HepG2 (cell line): ENCODE results near the gene KRI1. TPM values are rescaled to one million over a fixed set of nuclear protein-coding genes. Genes with fewer than 3 reads are reported as not detected.

Experiments used
- ATAC-seq: fragments of 200-7000 bp; cut with Tn5 transposase; 3 replicates; pipeline ENCODE4 v1.9.1; 2020; ENCODE audit warnings: mild to moderate bottlenecking, moderate library complexity
- BruUV-seq: library from RNA; stranded (reverse); fragments of 400-500 nt; replicated peaks from 2 replicates; lab custom pipeline; 2021; lab: Mats Ljungman, UMichigan
- CTCF ChIA-PET: fragments of 300-600 bp; formaldehyde crosslinking; extraction: SDS; loops from one replicate; lab custom pipeline; 2021; ENCODE audit warnings: low total read pairs, inconsistent platforms, low intra/inter-chr PET ratio; lab: Yijun Ruan, JAX
- POLR2A ChIA-PET: fragments of 350-600 bp; sonication (Branson Sonifier 250); formaldehyde crosslinking; loops from one replicate; lab custom pipeline; 2020; ENCODE audit warnings: antibody characterized with exemption, inconsistent platforms; lab: Yijun Ruan, JAX
- DNase-seq: peaks from one replicate; pipeline ENCODE4 v3.0.0-alpha.2; 2015; ENCODE audit warnings: low spot score
- FAIRE-seq: peaks from 3 replicates; lab custom pipeline; 2011; peaks lifted over from hg19 to GRCh38; lab: Jason Lieb, UNC
- H2AFZ ChIP-seq: one replicate; pipeline ENCODE4 v1.6.1; 2011; ENCODE audit warnings: low read length, inconsistent platforms
- H3K27ac ChIP-seq: fragments of 300-600 bp; 3 replicates; pipeline ENCODE4 v1.8.0; 2011; ENCODE audit warnings: mixed run types, mild to moderate bottlenecking, mixed read lengths, low read length, inconsistent platforms; ENCODE audit not compliant: insufficient read depth; ENCODE audit errors: extremely low read length
- H3K27me3 ChIP-seq, 2 experiments: fragments of 200-600 bp in 1 of 2; 2 replicates in 1 of 2; 3 replicates in 1 of 2; pipeline versions ENCODE4 v1.6.0 to v1.8.0; 2011; ENCODE audit warnings: low read length in 2 of 2, mild to moderate bottlenecking in 2 of 2, moderate library complexity in 2 of 2, inconsistent platforms in 1 of 2; ENCODE audit not compliant: insufficient read depth in 2 of 2, control insufficient read depth in 1 of 2
- H3K36me3 ChIP-seq, 2 experiments: fragments of 200-600 bp in 1 of 2; replicated peaks in 1 of 2; 2 replicates in 1 of 2; 3 replicates in 1 of 2; pipeline versions ENCODE4 v1.5.1 to v1.8.0; 2011; ENCODE audit warnings: low read length in 2 of 2, inconsistent platforms in 1 of 2; ENCODE audit not compliant: insufficient read depth in 2 of 2, control insufficient read depth in 1 of 2
- H3K4me1 ChIP-seq: 2 replicates; pipeline ENCODE4 v1.5.1; 2012; ENCODE audit warnings: low read length, inconsistent platforms; ENCODE audit not compliant: insufficient read depth
- H3K4me2 ChIP-seq: 2 replicates; pipeline ENCODE4 v1.6.0; 2011; ENCODE audit warnings: low read depth, low read length, inconsistent platforms
- H3K4me3 ChIP-seq, 3 experiments: fragments of 200-600 bp in 1 of 3; sonication (generic), shearing (Covaris generic) in 1 of 3; replicated peaks in 1 of 3; 2 replicates each; pipeline ENCODE4 v1.5.1; 2011 to 2016; ENCODE audit warnings: low read length in 3 of 3, inconsistent platforms in 2 of 3, low read depth in 2 of 3, mild to moderate bottlenecking in 2 of 3, control low read depth in 1 of 3, mixed read lengths in 1 of 3; ENCODE audit not compliant: insufficient read depth in 1 of 3
- H3K79me2 ChIP-seq: one replicate; pipeline ENCODE4 v1.6.1; 2011; ENCODE audit warnings: low read length, inconsistent platforms; ENCODE audit not compliant: insufficient read depth
- H3K9ac ChIP-seq: 2 replicates; pipeline ENCODE4 v1.6.0; 2011; ENCODE audit warnings: mild to moderate bottlenecking, low read depth, low read length, inconsistent platforms; ENCODE audit not compliant: insufficient read depth
- H3K9me3 ChIP-seq: 2 replicates; pipeline ENCODE4 v1.5.1; 2012; ENCODE audit warnings: mild to moderate bottlenecking, low read length
- H4K20me1 ChIP-seq: 2 replicates; pipeline ENCODE4 v1.6.0; 2011; ENCODE audit warnings: inconsistent platforms, mild to moderate bottlenecking, low read length, moderate library complexity; ENCODE audit not compliant: insufficient read depth
- AHR ChIP-seq: IDR thresholded peaks from 2 replicates; pipeline ENCODE4 v1.6.1; 2018; ENCODE audit warnings: missing genetic modification reagents, missing compliant biosample characterization
- ARNT ChIP-seq: fragments of 450-650 bp; IDR thresholded peaks from 2 replicates; pipeline ENCODE4 v1.6.1; 2017
- ATF2 ChIP-seq: sonication (generic); formaldehyde crosslinking; IDR thresholded peaks from 2 replicates; pipeline ENCODE4 v1.4.0; 2020; ENCODE audit warnings: missing genetic modification reagents
- ATRX ChIP-seq: sonication (generic); formaldehyde crosslinking; IDR thresholded peaks from 2 replicates; pipeline ENCODE4 v1.4.0; 2020; ENCODE audit warnings: missing genetic modification reagents, borderline replicate concordance
- SAFB2 ChIP-seq: sonication (generic); formaldehyde crosslinking; IDR thresholded peaks from 2 replicates; pipeline ENCODE4 v1.5.1; 2020; ENCODE audit warnings: missing genetic modification reagents, low read depth, mild to moderate bottlenecking, borderline replicate concordance
- ZBTB38 ChIP-seq: sonication (generic); formaldehyde crosslinking; IDR thresholded peaks from 2 replicates; pipeline ENCODE4 v1.5.1; 2020; ENCODE audit warnings: mild to moderate bottlenecking, missing genetic modification reagents
- WGBS: methylation state at CpG from one replicate; pipeline ENCODE4 v1.1.6; 2017; ENCODE audit warnings: low lambda C conversion rate; 5-methylcytosine and 5-hydroxymethylcytosine counted together
- in situ Hi-C: cut with HindIII; loops from 2 replicates; pipeline ENCODE4 v1.10.0; 2017; ENCODE audit warnings: low pct_unique_long_range_greater_than_20kb; ENCODE audit not compliant: extremely low pct_ligation_motif_present
- intact Hi-C: fragments of 100-400 bp; cut with micrococcal nuclease; formaldehyde crosslinking; loops from one replicate; pipeline ENCODE4 v1.10.0; 2022; ENCODE audit not compliant: unreplicated experiment
- polyA plus RNA-seq, 8 experiments: library from polyadenylated mRNA; depleted of rRNA in 3 of 8; stranded (reverse) in 7 of 8; unstranded in 1 of 8; fragments of >200 nt; fragmentation: Illumina TruSeq in 4 of 8; extraction: Trizol in 4 of 8; gene quantifications; 2 replicates each; pipeline versions ENCODE4 v1.2.1 to v1.2.3, GENCODE V29; 2011 to 2016; ENCODE audit warnings: low read depth in 4 of 8, missing spikeins in 1 of 8, mixed read lengths in 1 of 8; ENCODE audit not compliant: insufficient read depth in 1 of 8
- total RNA-seq, 5 experiments: library from RNA; depleted of rRNA; stranded (reverse); fragments of >200 nt; fragmentation: Illumina TruSeq; extraction: Trizol; gene quantifications; 2 replicates each; pipeline ENCODE4 v1.2.3, GENCODE V29; 2016; ENCODE audit warnings: low read depth in 1 of 5

The KRI1 gene
- total and polyA plus RNA-seq, 2 of the 13 experiments (the other 11 are each of a cell fraction or from before 2014, with no cell fraction given) = 9.1 to 11.7 TPM

- no peak for TF ChIP-seq AHR (CRISPR knock-in tag)
- TF ChIP-seq ATRX (CRISPR knock-in tag) = no peak
- no peak for TF ChIP-seq ATF2 (CRISPR knock-in tag)
These were observed 9.4 kb upstream of the KRI1 start (continued) for GRCh38 chr19:10575011-10575716.

GRCh38 chr19:10574462-10574861, 8.7 kb upstream of the KRI1 start:
- intact Hi-C loops (no loop called here), in situ Hi-C loops (no loop called here)
- Histone ChIP-seq H3K36me3 (no peaks in the 10 kb centered on the region), H3K9me3 (no peaks in the 10 kb centered on the region), H2AFZ (no peak overlapping the region), H3K27ac (peak overlapping the region; percentile 3), H3K4me2 (peak overlapping the region; percentile 13; the same call in 1 of the 2 replicates), H3K79me2 (peaks cover 9% of the 10 kb centered on the region), H3K9ac (no peak overlapping the region), H3K27me3 (no peaks in the 10 kb centered on the region), H4K20me1 (no peaks in the 10 kb centered on the region), H3K4me3 (no peak overlapping the region), H3K4me1 (peaks cover 45% of the 10 kb centered on the region)
- FAIRE-seq = no peak
- no peak for ATAC-seq
- ChIA-PET POLR2A (no interaction called here), CTCF (no interaction called here)
- TF ChIP-seq SAFB2 (CRISPR knock-in tag) (no peak), ARNT (no peak), ZBTB38 (CRISPR knock-in tag) (peak; percentile 42; the same call in 1 of the 2 replicates)
- no TSS peak for BruUV-seq
- no peak for DNase-seq
- WGBS = 92% methylated on average over 8 of the region's 8 CpGs
